HG03521 (cell line): ENCODE data around the gene DIO1.
"Not testable (repeated sequence)": the region's sequence is repeated elsewhere in the genome, so short reads cannot be mapped to it uniquely, and the experiment has no call there.

Experiments
- ATAC-seq: cut with Tn5 transposase; IDR thresholded peaks from one replicate; pipeline ENCODE4 v1.9.1; 2021; ENCODE audit warnings: mild to moderate bottlenecking, moderate library complexity; ENCODE audit not compliant: unreplicated experiment

DIO1 gene

DNA sequence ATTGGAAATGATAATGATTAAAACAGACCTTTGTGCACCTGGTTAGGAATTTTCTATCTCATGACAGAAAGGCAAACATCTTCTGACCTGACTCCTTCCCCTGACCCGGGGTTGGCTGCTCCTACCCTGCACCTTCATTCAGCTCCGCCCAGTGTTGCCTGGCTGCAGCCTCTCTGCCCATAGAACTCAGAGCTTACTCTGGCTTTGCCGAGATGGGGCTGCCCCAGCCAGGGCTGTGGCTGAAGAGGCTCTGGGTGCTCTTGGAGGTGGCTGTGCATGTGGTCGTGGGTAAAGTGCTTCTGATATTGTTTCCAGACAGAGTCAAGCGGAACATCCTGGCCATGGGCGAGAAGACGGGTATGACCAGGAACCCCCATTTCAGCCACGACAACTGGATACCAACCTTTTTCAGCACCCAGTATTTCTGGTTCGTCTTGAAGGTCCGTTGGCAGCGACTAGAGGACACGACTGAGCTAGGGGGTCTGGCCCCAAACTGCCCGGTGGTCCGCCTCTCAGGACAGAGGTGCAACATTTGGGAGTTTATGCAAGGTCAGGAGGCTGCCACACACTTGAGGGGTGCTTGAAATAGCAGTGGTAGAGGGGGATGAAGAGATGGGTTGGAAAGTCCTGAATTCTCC, at the start of gene DIO1:
TSS of gene DIO1 (plus strand) at position 189 of the 638 bp plus-strand sequence. CDS start at position 213, 24 bp downstream.
- ATAC-seq: no peak

DNA sequence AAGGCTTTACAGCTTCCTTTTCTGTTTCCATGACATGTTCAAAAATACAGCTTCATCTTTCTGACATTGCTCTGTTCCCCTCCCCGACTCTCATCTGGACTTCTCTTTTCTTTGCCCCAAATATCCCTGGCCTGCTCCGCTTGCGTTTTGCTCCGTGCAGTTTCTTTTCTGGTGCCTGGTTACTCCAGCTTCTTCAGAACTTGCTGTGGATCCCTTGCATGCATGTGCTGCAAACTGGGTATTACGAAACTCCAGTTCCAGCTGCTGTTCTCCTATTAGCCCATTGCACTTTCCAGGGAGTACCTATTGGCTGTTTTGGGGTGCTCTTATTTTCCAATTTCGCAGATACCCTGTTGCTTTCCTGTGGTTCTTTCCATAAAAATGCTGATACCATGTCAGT, 46.0 kb upstream of the DIO1 start:
- ATAC-seq: no peak

DNA sequence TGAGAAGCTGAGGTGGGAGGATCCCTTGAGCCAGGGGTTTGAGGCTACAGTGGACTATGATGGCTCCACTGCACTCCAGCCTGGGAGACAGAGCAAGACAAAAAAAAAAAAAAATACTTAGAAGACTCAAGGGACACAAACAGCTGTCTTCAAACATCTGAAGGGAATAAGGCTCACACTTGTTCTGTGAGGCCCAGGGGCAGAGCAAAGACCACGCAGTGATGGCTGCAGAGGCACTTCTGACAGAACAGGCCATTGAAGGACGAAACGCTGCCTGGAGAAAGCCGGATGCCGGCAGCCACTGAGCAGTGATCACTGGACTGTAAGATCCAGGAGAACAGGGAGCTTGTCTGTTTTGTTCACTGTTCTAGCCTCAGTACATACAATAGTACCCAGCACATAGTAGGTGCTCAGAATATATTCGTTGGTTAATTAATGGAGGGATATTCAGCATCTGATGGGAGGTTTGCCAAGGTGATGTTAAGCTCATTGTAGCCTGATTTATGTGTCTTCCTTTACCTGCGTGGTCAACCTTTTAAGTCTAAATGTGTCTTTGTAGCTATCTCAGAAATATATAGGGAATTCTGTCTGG, 43.8 kb upstream of the DIO1 start:
- no peak for ATAC-seq

DNA sequence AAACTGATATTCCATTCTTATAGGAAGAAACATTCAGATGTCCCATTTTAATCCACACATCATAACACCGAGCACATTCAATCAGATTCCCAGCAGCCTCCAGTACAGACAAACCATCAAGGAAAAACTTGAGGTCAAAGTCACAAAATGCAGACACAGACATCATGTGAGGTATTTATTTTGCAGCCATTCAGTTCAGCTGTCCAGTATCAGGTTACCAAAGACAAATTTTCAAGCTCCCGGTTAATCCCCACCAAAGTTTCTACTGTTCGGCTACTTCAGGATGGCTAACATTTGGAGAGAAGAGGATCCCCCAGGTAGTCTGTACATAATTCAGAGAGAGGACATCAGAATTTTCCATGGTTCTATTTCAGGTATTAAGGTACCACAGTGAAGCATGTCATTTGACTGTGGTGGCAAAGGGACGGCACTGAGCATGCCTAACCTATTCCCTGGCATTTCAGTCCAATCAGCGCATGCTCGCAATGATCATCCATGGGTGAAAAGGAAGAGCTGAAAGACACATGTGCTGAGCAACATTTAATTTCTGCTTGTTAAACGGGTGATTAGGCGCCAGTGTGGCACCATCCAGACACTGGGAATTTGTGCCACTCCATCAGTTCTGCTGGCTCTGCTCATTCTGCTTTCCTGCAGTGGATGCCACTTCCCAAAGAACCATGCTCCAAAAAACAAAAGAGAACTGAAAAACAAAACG, 42.3 kb upstream of the DIO1 start:
- ATAC-seq: no peak

DNA sequence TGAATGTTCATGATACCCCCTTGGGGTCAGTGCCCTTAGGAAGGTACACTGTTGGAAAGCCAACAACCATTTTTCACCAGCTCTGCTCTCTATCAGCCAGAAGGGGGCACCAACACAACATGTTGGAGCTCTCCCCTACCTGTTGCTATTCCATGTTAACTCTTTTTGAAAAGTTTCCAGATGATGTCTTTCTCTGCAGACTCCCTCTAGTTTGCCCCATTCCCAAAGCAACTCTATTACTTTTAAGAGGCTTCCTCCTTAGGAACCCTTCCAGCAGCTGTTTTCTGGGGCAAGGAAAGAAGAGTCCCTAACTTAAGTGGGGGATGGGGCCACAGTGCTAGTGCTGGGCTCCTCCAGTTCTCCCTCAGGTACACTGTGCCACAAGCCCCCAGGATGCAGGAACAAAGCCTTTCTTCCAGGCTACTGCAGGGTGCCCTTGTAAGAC, 33.0 kb upstream of the DIO1 start:
- no peak for ATAC-seq

DNA sequence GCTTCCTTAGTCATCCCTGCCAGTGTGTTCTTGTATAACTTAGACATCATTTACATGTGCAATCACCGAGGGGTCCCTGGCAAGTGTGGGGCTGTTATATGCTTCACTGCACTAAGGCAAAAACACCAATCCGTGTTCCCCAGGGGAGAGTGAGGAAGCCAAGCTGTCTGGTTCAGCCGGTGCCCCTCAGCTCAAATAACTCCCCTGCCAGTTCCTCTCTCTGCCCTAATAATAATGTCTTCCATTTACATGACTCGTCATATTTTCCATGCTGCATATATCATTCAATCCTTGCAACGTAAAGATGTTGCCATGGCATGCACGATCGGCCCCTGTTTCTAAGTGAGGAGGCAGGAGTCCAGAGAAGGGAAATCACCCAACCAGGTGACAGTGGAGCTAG, 31.5 kb upstream of the DIO1 start:
- ATAC-seq: no peak

DNA sequence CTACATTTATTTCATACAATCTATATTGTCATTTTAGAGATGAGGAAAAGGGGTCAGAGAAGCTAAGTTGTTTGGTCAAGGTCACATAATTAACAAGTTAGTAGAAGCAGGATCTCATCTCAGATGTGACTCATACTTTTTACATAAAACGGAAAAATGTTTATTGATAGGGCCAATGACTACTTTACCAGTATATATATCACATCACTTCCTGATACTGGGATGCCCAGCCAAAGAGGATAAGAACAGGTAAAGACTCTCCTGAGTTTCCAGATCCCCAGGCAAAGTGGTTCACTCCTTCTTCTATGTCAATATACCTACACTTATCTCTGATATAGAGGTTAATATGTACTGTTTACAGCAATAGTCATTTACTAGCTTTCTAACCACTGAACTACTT, 25.4 kb upstream of the DIO1 start:
- no peak for ATAC-seq

DNA sequence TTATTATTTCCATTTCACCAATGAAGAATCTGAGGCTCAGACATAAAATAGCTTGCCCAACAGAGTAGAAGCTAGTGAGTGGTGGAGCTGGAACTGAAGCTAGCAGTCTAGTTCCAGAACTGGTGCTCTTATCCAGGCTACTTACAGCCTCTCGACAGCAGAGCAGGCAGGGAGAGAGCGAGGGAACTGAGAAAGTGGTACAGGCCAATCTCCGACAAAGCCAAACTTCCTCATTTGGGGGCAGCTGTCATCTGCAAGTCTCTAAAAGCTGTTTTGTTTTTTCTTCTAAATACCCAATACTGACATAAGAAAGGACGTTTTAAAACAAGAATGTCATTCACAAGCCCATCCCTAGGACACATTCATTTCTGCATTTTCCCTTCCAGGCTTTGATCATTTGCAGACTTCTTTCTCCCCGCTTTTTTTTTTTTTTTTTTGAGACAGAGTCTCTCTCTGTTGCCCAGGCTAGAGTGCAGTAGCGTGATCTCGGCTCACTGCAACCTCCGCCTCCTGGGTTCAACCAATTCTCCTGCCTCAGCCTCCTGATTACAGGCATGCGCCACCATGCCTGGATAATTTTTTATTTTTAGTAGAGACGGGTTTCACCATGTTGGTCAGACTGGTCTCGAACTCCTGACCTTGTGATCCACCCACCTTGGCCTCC, 24.4 kb upstream of the DIO1 start:
- no peak for ATAC-seq

DNA sequence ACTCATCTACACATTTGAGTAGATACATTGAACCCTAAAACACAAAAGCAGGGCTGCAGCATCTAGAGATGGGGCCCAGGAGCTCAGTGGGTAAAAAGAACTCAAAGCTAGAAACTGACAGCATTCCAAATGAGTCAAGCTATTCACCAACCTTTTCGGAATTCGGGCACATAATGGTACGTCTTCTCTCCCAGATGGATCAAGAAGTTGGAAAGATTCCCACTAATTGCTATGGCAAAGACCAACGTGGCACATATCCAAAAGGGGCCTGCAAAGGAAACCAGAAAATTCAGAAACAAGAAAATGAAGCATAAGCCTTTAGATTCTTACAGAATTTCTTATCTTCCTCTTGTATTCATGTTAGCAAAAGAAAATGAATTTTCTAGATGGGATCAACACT, 22.8 kb upstream of the DIO1 start:
- no peak for ATAC-seq

DNA sequence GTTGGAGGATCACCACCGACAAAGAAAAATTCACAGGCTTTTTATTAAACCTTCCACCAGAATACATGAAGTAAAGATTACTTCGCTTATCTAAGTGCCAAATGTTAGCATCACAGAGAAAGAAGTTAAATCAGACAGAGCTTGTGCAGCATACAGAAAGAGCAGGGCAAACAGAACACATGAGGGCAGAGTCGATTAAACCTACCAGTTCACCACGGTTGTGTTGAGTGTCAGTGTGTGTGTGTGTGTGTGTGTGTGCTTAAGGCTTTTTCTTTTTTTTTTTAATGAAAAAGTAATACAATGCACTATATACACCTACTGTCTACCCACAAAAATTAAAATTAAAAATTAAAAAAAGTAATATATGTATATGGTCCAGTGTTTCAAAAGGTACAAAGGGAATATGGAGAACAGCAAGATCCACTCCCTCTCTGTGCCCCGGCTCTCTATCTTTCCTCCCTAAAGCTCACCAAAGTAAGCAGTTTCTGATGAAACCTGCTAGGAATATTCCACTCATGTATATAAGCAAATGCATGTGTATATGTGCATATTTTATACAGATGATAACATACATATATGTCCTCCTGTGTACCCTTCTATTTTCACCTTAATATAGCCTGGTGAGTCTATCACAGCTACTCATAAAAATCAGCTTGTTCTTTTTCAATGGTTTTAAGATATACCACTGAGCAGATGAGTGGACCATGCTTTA, 22.1 kb upstream of the DIO1 start:
- no peak for ATAC-seq

DNA sequence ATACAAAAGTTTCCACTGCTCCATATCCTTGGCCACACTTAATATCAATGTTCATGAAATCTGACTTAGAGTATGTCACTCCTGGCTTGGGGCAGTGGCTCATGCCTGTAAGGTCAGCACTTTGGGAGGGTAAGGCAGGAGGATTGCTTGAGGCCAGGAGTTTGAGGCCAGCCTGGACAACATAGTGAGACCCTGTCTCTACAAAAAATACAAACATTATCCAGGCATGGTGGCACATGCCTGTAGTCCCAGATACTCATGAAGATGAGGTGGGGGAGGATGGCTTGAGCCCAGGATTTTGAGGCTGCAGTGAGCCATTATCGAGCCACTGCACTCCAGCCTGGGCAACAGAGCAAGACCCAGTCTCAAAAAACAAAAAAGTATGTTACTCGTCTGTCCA, 18.8 kb upstream of the DIO1 start:
- ATAC-seq: not testable (repeated sequence)

DNA sequence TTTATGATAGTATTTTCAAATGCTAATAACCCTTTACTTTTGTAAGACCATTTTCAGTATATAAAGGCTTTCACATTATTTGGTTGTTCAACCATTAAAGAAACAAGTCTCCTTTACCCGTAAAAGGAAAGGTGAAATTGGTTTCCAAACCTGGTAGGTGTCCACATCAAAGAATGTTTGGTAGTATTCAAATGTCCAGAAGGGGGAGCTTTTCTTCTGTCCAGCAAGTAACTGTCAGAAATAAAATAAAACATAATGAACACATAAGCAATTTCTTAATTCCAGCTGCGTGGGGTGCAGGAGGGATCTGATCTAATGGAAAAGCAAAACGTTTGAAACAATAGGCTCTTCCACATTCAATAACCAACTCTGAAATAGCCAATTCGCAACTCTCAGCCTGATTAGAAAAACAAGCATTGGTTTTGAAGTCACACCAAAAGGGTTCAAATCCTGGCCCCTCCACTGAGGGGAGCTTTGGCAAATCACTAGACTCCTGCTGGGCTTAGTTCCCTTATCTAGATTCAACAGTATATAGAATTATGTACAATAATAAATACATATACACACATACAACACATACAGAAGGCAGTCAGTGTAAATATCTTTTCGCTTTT, 15.4 kb upstream of the DIO1 start:
- no peak for ATAC-seq

DNA sequence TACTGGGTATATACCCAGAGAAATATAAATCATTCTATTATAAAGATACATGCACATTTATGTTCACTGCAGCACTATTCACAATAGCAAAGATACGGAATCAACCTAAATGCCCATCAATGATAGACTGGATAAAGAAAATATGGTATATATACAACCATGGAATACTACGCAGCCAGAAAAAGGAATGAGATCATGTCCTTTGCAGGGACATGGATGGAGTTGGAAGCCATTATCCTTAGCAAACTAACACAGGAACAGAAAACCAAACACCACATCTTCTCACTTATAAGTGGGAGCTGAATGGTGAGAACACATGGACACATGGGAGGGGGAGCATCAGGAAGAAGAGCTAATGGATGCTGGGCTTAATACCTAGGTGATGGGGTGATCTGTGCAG, 12.1 kb upstream of the DIO1 start:
- ATAC-seq: not testable (repeated sequence)

DNA sequence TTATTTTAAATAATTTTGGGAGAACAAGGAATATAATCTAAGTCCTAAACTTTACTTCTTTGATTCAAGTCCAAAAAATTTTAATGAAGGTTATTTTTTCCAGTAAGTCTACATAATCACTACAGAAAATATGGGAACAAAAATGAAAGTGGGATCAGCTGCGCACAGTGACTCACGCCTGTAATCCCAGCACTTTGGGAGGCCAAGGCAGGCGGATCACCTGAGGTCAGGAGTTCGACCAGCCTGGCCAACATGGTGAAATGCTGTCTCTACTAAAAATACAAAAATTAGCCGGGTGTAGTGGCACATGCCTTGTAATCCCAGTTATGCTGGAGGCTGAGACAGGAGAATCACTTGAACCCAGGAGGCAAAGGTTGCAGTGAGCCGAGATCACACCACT, 10.4 kb upstream of the DIO1 start:
- ATAC-seq: not testable (repeated sequence)

DNA sequence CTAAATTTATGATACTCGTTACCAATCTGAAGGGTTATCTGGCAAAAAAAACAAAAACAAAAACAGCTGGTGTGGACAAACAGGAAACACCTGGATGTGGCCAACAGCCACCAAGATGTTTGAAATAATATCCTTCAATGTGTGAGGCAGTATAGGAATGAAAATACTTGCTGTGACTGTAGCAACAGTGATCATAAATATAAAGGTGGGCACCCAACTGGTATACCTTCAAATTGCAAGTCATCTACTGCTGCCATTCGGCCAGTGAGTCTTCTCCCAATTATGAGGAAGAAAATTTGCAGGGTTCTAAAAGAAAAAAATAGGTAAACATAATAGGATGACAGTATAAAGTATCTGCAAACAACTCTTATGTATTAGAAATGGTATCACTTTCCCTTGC, 5.3 kb upstream of the DIO1 start:
- ATAC-seq: no peak

DNA sequence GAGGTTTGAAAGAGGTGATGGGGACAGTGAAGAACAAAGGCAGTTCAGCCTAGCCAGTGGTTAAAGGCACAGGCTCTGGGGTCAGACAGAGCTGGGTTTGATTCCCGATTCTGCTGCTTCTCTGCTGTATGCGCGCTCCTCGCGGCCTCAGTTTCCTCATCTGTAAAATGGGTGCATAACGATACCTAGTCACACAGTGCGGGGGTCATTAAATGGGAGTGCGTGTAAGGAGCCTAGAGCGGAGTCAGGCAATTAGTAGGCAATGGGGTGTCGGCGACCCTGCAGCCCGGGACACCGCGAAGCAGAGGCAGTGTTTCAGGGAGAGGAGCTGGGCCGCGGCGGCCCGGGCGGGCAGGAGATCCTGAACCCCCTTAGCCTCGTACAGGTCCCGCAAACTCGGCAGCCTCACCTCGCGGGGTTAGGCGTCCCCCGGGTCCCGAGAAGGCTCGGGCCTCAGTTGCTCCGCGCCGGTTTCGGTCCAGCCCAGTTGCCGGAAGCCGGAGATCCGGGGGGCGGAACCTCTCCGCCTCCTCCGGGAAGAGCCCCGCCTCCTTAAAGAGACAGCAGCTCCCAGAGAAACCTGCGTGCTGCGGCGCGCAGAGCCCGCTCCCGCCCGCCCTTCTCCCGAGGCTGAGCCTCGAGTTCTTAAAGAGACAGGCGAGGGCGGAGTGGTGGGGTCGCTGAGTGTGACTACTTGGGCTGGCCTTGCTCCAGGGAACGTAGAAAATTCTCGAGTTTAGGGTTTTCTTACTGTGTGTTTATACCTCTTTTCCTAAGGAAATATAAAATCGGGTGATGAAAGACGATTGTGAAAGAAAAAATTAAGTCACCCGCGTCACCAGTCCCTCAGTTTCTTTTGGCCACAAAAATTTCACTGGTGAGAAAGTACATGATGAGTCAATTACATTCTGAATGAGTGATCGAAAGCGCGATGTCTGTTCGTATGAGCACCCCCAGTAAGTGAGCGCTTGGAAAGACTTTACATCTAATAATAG, 4.4 kb upstream of the DIO1 start, which contains the start of gene YIPF1:
TSS of gene YIPF1 (minus strand) at position 494 of the 995 bp plus-strand sequence. CDS start 860 bp downstream, outside the sequence.
- ATAC-seq: peak; percentile 87

DNA sequence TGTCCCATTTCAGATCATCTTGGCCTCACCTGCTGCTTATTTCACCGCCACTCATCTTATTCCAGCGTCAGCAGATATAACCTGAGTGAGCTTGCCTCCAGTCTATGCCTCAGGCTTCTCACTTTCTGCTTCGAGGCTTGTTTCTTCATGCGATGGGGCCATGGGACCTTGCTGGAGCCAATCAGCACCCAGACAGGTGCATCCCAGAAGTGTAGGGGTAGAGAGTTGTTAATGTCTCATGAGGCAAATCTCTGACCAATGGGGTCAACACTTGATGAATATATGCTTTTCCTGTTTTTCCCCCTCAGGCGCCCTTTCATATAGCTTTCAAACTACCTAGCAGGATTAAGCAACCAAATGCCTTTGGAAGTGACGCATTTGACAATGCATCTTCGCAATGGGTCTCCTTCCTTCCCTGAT, 3.5 kb upstream of the DIO1 start:
- ATAC-seq: no peak

DNA sequence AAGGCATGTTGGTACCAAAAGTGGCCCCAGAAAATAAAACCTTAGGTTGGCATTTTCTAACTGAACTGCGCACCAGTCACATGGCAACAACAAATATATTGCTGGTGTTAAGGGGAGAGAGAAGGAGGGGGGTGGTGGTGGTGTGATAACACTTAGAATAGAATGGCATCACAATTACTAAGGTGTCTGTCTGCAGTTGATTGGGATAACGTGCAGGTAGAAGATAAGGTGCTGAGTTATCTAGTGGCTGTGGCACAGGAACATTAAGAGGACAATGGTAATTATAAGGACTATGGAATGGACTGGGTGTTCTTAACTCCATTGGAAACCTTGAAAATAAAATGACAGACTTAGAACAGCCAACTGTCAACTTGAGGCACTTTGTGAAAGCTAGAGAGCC, 3.0 kb upstream of the DIO1 start:
- no peak for ATAC-seq

DNA sequence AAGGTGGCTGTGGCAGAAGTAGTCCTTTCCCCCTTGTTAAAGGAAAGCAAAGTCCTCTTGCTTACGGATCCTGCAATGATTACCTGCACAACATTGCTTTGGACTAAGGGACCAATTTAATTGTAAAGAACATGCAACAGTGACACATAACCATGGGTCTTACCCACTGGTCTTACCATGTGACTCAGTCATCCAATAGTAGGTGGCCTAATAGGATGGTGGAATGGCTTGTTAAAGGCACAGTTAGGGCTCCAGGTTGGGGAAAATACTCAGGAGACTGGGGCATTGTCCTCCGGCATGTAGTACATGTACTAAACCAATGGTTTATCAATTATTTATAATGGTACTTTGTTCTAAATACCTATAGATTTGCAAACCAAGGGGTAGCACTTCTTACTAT, 2.3 kb upstream of the DIO1 start:
- ATAC-seq: no peak
